ENCODE measurements around the gene EFR3B. TPM values are rescaled to one million over a fixed set of nuclear protein-coding genes. Genes with fewer than 3 reads are reported as not detected.

EFR3B gene
- total RNA-seq, 1 experiment from 2014 or later, result 0.09 TPM

- no TSS peak for BruUV-seq (replicated peaks)
- ChIA-PET CTCF (no interaction called here), POLR2A (interaction anchor here (0.9 kb wide), 1 partner anchor 55 kb away, joined by 4 read pairs; no protein-coding TSS in a partner anchor)
- Mint-ChIP-seq H3K27ac (ENCODE audit: low read depth, unreplicated experiment) (no peak overlapping the region), H3K4me3 (ENCODE audit: unreplicated experiment) (no peak overlapping the region), H3K9me3 (ENCODE audit: unreplicated experiment) (no peaks in the 10 kb centered on the region), H3K27me3 (ENCODE audit: insufficient read depth, unreplicated experiment) (peaks cover 38% of the 10 kb centered on the region), H3K4me1 (ENCODE audit: insufficient read depth, unreplicated experiment) (no peaks in the 10 kb centered on the region), H3K36me3 (ENCODE audit: insufficient read depth, unreplicated experiment) (peaks cover 5% of the 10 kb centered on the region)
- intact Hi-C loops (cut with micrococcal nuclease), result no loop called here
- DNase-seq (ENCODE audit: unreplicated experiment), result no peak
- TF ChIP-seq CTCF (IDR thresholded peaks at IDR 0.05; ENCODE audit: unreplicated experiment), result no peak
Observed at GRCh38 chr2:25021791-25022362, 20.0 kb upstream of the EFR3B start.

- DNase-seq (ENCODE audit: unreplicated experiment), result no peak
- Mint-ChIP-seq H3K36me3 (ENCODE audit: insufficient read depth, unreplicated experiment) (peaks cover 5% of the 10 kb centered on the region), H3K27me3 (ENCODE audit: insufficient read depth, unreplicated experiment) (peaks cover 38% of the 10 kb centered on the region), H3K27ac (ENCODE audit: low read depth, unreplicated experiment) (no peak overlapping the region), H3K9me3 (ENCODE audit: unreplicated experiment) (no peaks in the 10 kb centered on the region), H3K4me1 (ENCODE audit: insufficient read depth, unreplicated experiment) (no peaks in the 10 kb centered on the region), H3K4me3 (ENCODE audit: unreplicated experiment) (no peak overlapping the region)
- no TSS peak for BruUV-seq (replicated peaks)
- CTCF ChIA-PET, result interaction anchor here (1.1 kb wide), 1 partner anchor 66 kb away, joined by 3 read pairs; no protein-coding TSS in a partner anchor
- intact Hi-C loops (cut with micrococcal nuclease), result no loop called here
- POLR2A ChIA-PET, result interaction anchor here (0.6 kb wide), 1 partner anchor 1244 kb away, joined by 3 read pairs; no protein-coding TSS in a partner anchor
- TF ChIP-seq CTCF (IDR thresholded peaks at IDR 0.05; ENCODE audit: unreplicated experiment), result no peak
Observed at GRCh38 chr2:25023333-25023732, 18.5 kb upstream of the EFR3B start.

GRCh38 chr2:25025229-25026007, 16.5 kb upstream of the EFR3B start:
- Mint-ChIP-seq H3K27me3 (ENCODE audit: insufficient read depth, unreplicated experiment) (peaks cover 39% of the 10 kb centered on the region), H3K4me1 (ENCODE audit: insufficient read depth, unreplicated experiment) (no peaks in the 10 kb centered on the region), H3K9me3 (ENCODE audit: unreplicated experiment) (no peaks in the 10 kb centered on the region), H3K27ac (ENCODE audit: low read depth, unreplicated experiment) (no peak overlapping the region), H3K4me3 (ENCODE audit: unreplicated experiment) (no peak overlapping the region), H3K36me3 (ENCODE audit: insufficient read depth, unreplicated experiment) (no peaks in the 10 kb centered on the region)
- intact Hi-C loops (cut with micrococcal nuclease), result no loop called here
- TF ChIP-seq CTCF (IDR thresholded peaks at IDR 0.05; ENCODE audit: unreplicated experiment), result no peak
- POLR2A ChIA-PET, result no interaction called here
- DNase-seq (ENCODE audit: unreplicated experiment), result no peak
- CTCF ChIA-PET, result interaction anchor here (0.7 kb wide), 1 partner anchor 40 kb away, joined by 4 read pairs; no protein-coding TSS in a partner anchor
- BruUV-seq (replicated peaks), result no TSS peak

GRCh38 chr2:25026008-25026530, 15.8 kb upstream of the EFR3B start:
- intact Hi-C loops (cut with micrococcal nuclease), result no loop called here
- BruUV-seq (replicated peaks), result no TSS peak
- POLR2A ChIA-PET, result no interaction called here
- H3K4me1 Mint-ChIP-seq (ENCODE audit: insufficient read depth, unreplicated experiment), result no peaks in the 10 kb centered on the region
- CTCF ChIA-PET, result interaction anchor here (0.7 kb wide), 1 partner anchor 39 kb away, joined by 4 read pairs; no protein-coding TSS in a partner anchor
- H3K4me3 Mint-ChIP-seq (ENCODE audit: unreplicated experiment), result no peak overlapping the region
- no peaks in the 10 kb centered on the region for H3K36me3 Mint-ChIP-seq (ENCODE audit: insufficient read depth, unreplicated experiment)
- H3K27me3 Mint-ChIP-seq (ENCODE audit: insufficient read depth, unreplicated experiment), result peaks cover 45% of the 10 kb centered on the region
- H3K27ac Mint-ChIP-seq (ENCODE audit: low read depth, unreplicated experiment), result no peak overlapping the region
- no peak for DNase-seq (ENCODE audit: unreplicated experiment)
- no peak for TF ChIP-seq CTCF (IDR thresholded peaks at IDR 0.05; ENCODE audit: unreplicated experiment)
- no peaks in the 10 kb centered on the region for H3K9me3 Mint-ChIP-seq (ENCODE audit: unreplicated experiment)

Measured in MCF 10A (cell line).